ENCODE results near the gene GLCE. TPM values are rescaled to one million over a fixed set of nuclear protein-coding genes. Genes with fewer than 3 reads are reported as not detected.

GLCE gene
- total and polyA plus RNA-seq, 10 of the 15 experiments (the other 5 are each of a cell fraction or from before 2014, with no cell fraction given), result 2.1 to 11.9 (median 2.9) TPM

DNA sequence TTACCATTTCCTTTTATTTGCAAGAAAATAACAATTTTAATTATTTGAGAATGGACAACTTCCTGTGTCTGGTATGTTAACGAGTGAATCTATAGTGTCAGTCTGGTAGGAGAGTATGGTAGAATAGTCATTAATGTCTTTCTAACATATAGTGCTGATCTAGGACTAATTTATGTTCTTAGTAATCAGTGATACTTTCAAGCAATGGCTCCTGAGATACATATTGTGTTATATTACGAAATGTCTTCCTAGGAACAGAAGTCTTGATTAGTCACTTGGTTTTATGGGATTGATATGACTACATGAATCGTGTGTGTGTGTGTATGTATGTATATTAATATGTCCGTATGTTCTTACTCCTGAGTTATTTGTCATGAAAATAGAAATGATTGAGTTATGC is 71.7 kb downstream of the GLCE start:
- CTCF ChIA-PET, result no interaction called here
- RAD21 ChIA-PET (ENCODE audit: unreplicated experiment), result no interaction called here
- H3K4me3 ChIP-seq, result no peak overlapping the region
- H3K9me3 ChIP-seq (replicated peaks; ENCODE audit: control insufficient read depth, insufficient read depth, low read length), result no peaks in the 10 kb centered on the region
- H3K27me3 ChIP-seq (replicated peaks in 1 of 2; ENCODE audit: control insufficient read depth in 2 of 2, insufficient read depth in 2 of 2, low read length in 1 of 2), result no peaks in the 10 kb centered on the region
- DNase-seq (ENCODE audit: low read depth, low spot score) (no peak), FAIRE-seq (no peak), ATAC-seq (no peak)
- no peak overlapping the region for H2AFZ ChIP-seq (ENCODE audit: control insufficient read depth, low read depth, low read length)
- H3K4me1 ChIP-seq (ENCODE audit: control insufficient read depth, insufficient read depth, low read length), result no peaks in the 10 kb centered on the region
- H4K20me1 ChIP-seq (ENCODE audit: control insufficient read depth, insufficient read depth), result no peaks in the 10 kb centered on the region
- POLR2A ChIA-PET, result no interaction called here
- intact Hi-C loops (cut with micrococcal nuclease; ENCODE audit: unreplicated experiment) (no loop called here), in situ Hi-C loops (cut with MboI) (no loop called here)
- no peak overlapping the region for H3K27ac ChIP-seq (ENCODE audit: control insufficient read depth, insufficient read depth)
- no peaks in the 10 kb centered on the region for H3K36me3 ChIP-seq (ENCODE audit: control insufficient read depth in 2 of 2, insufficient read depth in 2 of 2, low read length in 1 of 2)
- no peak for TF ChIP-seq CHD1 (IDR thresholded peaks at IDR 0.05; ENCODE audit: low read depth, low read length)
- TF ChIP-seq, protein P1, sequence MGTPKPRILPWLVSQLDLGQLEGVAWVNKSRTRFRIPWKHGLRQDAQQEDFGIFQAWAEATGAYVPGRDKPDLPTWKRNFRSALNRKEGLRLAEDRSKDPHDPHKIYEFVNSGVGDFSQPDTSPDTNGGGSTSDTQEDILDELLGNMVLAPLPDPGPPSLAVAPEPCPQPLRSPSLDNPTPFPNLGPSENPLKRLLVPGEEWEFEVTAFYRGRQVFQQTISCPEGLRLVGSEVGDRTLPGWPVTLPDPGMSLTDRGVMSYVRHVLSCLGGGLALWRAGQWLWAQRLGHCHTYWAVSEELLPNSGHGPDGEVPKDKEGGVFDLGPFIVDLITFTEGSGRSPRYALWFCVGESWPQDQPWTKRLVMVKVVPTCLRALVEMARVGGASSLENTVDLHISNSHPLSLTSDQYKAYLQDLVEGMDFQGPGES (IDR thresholded peaks at IDR 0.05), result no peak
- no peak for TF ChIP-seq MEF2A (IDR thresholded peaks at IDR 0.05; ENCODE audit: insufficient read depth, low read depth, low read length)
- no peak for TF ChIP-seq ZNF24 (IDR thresholded peaks at IDR 0.05)
- TF ChIP-seq NFIC (IDR thresholded peaks at IDR 0.05; ENCODE audit: low read depth, low read length), result no peak
- TF ChIP-seq PKNOX1 (IDR thresholded peaks at IDR 0.05), result no peak
- no peak for TF ChIP-seq RAD51 (IDR thresholded peaks at IDR 0.05)
- TF ChIP-seq PML (IDR thresholded peaks at IDR 0.05; ENCODE audit: low read length), result no peak
- no peak for TF ChIP-seq ZNF217 (IDR thresholded peaks at IDR 0.05)
- TF ChIP-seq, protein P2, sequence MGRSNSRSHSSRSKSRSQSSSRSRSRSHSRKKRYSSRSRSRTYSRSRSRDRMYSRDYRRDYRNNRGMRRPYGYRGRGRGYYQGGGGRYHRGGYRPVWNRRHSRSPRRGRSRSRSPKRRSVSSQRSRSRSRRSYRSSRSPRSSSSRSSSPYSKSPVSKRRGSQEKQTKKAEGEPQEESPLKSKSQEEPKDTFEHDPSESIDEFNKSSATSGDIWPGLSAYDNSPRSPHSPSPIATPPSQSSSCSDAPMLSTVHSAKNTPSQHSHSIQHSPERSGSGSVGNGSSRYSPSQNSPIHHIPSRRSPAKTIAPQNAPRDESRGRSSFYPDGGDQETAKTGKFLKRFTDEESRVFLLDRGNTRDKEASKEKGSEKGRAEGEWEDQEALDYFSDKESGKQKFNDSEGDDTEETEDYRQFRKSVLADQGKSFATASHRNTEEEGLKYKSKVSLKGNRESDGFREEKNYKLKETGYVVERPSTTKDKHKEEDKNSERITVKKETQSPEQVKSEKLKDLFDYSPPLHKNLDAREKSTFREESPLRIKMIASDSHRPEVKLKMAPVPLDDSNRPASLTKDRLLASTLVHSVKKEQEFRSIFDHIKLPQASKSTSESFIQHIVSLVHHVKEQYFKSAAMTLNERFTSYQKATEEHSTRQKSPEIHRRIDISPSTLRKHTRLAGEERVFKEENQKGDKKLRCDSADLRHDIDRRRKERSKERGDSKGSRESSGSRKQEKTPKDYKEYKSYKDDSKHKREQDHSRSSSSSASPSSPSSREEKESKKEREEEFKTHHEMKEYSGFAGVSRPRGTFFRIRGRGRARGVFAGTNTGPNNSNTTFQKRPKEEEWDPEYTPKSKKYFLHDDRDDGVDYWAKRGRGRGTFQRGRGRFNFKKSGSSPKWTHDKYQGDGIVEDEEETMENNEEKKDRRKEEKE (IDR thresholded peaks at IDR 0.05), result no peak
- no peak for TF ChIP-seq KAT2A (conservative IDR thresholded peaks at IDR 0.05; ENCODE audit: control insufficient read depth, low read depth, low read length)
- TF ChIP-seq MTA3 (IDR thresholded peaks at IDR 0.05; ENCODE audit: borderline replicate concordance, low read length), result no peak
- 58% methylated on average over 4 of the region's 4 CpGs for WGBS (ENCODE audit: insufficient coverage, insufficient replicate concordance, low lambda C conversion rate, missing lambda C conversion rate)
- SMC1A ChIA-PET (ENCODE audit: uncharacterized antibody, unreplicated experiment), result no interaction called here
- H3K4me2 ChIP-seq (ENCODE audit: control insufficient read depth, insufficient read depth), result no peak overlapping the region
- no TSS peak for BruUV-seq (replicated peaks)
- H3K79me2 ChIP-seq (ENCODE audit: control insufficient read depth, insufficient read depth, low read length), result no peaks in the 10 kb centered on the region
- H3K9ac ChIP-seq (ENCODE audit: control insufficient read depth, insufficient read depth, low read length), result no peak overlapping the region

Data from GM12878 (cell line).